Esophagus squamous epithelium (tissue), 5 donors: ENCODE measurements around the gene GPR78. TPM values are rescaled to one million over a fixed set of nuclear protein-coding genes. Genes with fewer than 3 reads are reported as not detected.
A peak's percentile ranks its signal among the peaks of the same experiment; 100 is the strongest.

Experiments used
- DNase-seq: peaks from one replicate; lab custom pipeline; 2025; lab: John Stamatoyannopoulos, UW
- H3K27ac ChIP-seq, 4 donors: fragments of 200-600 bp; sonication (generic); one replicate each; pipeline ENCODE4 v1.5.1; 2016 to 2019; ENCODE audit warnings: mild to moderate bottlenecking in 1 of 4
- H3K27me3 ChIP-seq, 4 donors: fragments of 200-600 bp; sonication (generic); 1 replicate in 3 of 4; 2 replicates in 1 of 4; pipeline versions ENCODE4 v1.5.1 to v1.6.0; 2017 to 2021; ENCODE audit warnings: antibody characterized with exemption in 1 of 4
- H3K36me3 ChIP-seq, 3 donors: fragments of 200-600 bp; sonication (generic); one replicate each; pipeline ENCODE4 v1.5.1; 2016 to 2019
- H3K4me1 ChIP-seq, 3 donors: fragments of 200-600 bp; sonication (generic); one replicate each; pipeline ENCODE4 v1.5.1; 2017 to 2019
- H3K4me3 ChIP-seq, 4 donors: fragments of 200-600 bp; sonication (generic); 1 replicate in 3 of 4; 2 replicates in 1 of 4; pipeline ENCODE4 v1.5.1; 2016 to 2019; ENCODE audit warnings: mild to moderate bottlenecking in 2 of 4, moderate library complexity in 1 of 4
- H3K9me3 ChIP-seq, 3 donors: fragments of 200-600 bp; sonication (generic); one replicate each; pipeline ENCODE4 v1.5.1; 2016 to 2019
- CTCF ChIP-seq, 6 experiments: fragments of 450-650 bp in 4 of 6; fragments of 200-600 bp in 2 of 6; sonication (generic) in 2 of 6; IDR thresholded peaks; one replicate each; pipeline ENCODE4 v1.5.1; 2016 to 2019; ENCODE audit warnings: antibody characterized with exemption in 6 of 6, mild to moderate bottlenecking in 4 of 6, moderate library complexity in 4 of 6
- POLR2A ChIP-seq, 4 donors: fragments of 450-650 bp; IDR thresholded peaks; one replicate each; pipeline ENCODE4 v1.6.1; 2017; ENCODE audit warnings: antibody characterized with exemption in 4 of 4, mild to moderate bottlenecking in 4 of 4, moderate library complexity in 3 of 4
- WGBS, 2 donors: methylation state at CpG; one replicate each; pipeline ENCODE4 v1.1.5; 2018; 5-methylcytosine and 5-hydroxymethylcytosine counted together
- intact Hi-C: fragments of 100-400 bp; cut with DNase I; formaldehyde crosslinking; loops from one replicate; pipeline ENCODE4 v1.15.0; 2022
- total RNA-seq, 4 donors: library from RNA; depleted of rRNA; stranded (reverse); fragments of >200 nt; gene quantifications; one replicate each; pipeline ENCODE4 v1.1.0, GENCODE V29; 2016
- donor health status: DM: yes; HTN: yes; CAD: no.

Gene GPR78
- total RNA-seq, 4 donors from 2014 or later, result 2.5 to 8.3 (median 3.1) TPM

- WGBS, 2 donors, result 56 to 79% methylated on average over 4 to 8 of the region's 8 CpGs
- DNase-seq, result no peak
- intact Hi-C loops, result no loop called here
Observed at GRCh38 chr4:8546766-8547107, 33.5 kb upstream of the GPR78 start.

GRCh38 chr4:8547108-8547911, 32.9 kb upstream of the GPR78 start:
- no peaks in the 10 kb centered on the region for H3K36me3 ChIP-seq
- no peak for DNase-seq
- no peak overlapping the region for H3K4me3 ChIP-seq
- TF ChIP-seq POLR2A (IDR thresholded peaks at IDR 0.05) (no peak), CTCF (IDR thresholded peaks at IDR 0.05) (peak in 5 of 6 experiments; percentile 19 to 60 (median 29))
- no peaks in the 10 kb centered on the region for H3K9me3 ChIP-seq
- H3K4me1 ChIP-seq, result peaks cover 0 to 24% (median 0%) of the 10 kb centered on the region in 3 donors
- peaks cover 0 to 18% (median 0%) of the 10 kb centered on the region in 4 donors for H3K27me3 ChIP-seq
- peak overlapping the region in 2 of 4 donors; percentile 11 to 54 for H3K27ac ChIP-seq
- 46 to 51% methylated on average over 12 to 15 of the region's 16 CpGs for WGBS, 2 donors
- intact Hi-C loops, result no loop called here

More at GRCh38 chr4:8546766-8547107, 33.5 kb upstream of the GPR78 start:
- no peak for TF ChIP-seq CTCF (IDR thresholded peaks at IDR 0.05)
- TF ChIP-seq POLR2A (IDR thresholded peaks at IDR 0.05), result no peak
- peaks cover 0 to 18% (median 0%) of the 10 kb centered on the region in 4 donors for H3K27me3 ChIP-seq
- H3K27ac ChIP-seq, result no peak overlapping the region
- no peak overlapping the region for H3K4me3 ChIP-seq
- peaks cover 0 to 24% (median 0%) of the 10 kb centered on the region in 3 donors for H3K4me1 ChIP-seq
- H3K9me3 ChIP-seq, result no peaks in the 10 kb centered on the region
- no peaks in the 10 kb centered on the region for H3K36me3 ChIP-seq

- Histone ChIP-seq H3K27ac (peak overlapping the region in 3 of 4 donors; percentile 11 to 54 (median 39)), H3K36me3 (no peaks in the 10 kb centered on the region), H3K4me1 (peaks cover 0 to 24% (median 0%) of the 10 kb centered on the region in 3 donors), H3K9me3 (no peaks in the 10 kb centered on the region), H3K4me3 (no peak overlapping the region), H3K27me3 (peaks cover 0 to 18% (median 0%) of the 10 kb centered on the region in 4 donors)
- DNase-seq, result no peak
- TF ChIP-seq CTCF (IDR thresholded peaks at IDR 0.05) (no peak), POLR2A (IDR thresholded peaks at IDR 0.05) (no peak)
- intact Hi-C loops, result no loop called here
- 58 to 66% methylated on average over 7 to 9 of the region's 16 CpGs for WGBS, 2 donors
Observed at GRCh38 chr4:8547912-8548730, 32.1 kb upstream of the GPR78 start.

GRCh38 chr4:8548731-8549351, 31.4 kb upstream of the GPR78 start:
- 78 to 79% methylated on average over 8 to 11 of the region's 14 CpGs for WGBS, 2 donors
- Histone ChIP-seq H3K27ac (peak overlapping the region in 1 of 4 donors; percentile 54), H3K9me3 (no peaks in the 10 kb centered on the region), H3K4me1 (peaks cover 0 to 24% (median 0%) of the 10 kb centered on the region in 3 donors), H3K27me3 (peaks cover 0 to 18% (median 0%) of the 10 kb centered on the region in 4 donors), H3K4me3 (no peak overlapping the region), H3K36me3 (no peaks in the 10 kb centered on the region)
- intact Hi-C loops, result no loop called here
- no peak for DNase-seq
- TF ChIP-seq CTCF (IDR thresholded peaks at IDR 0.05) (no peak), POLR2A (IDR thresholded peaks at IDR 0.05) (no peak)
